Measurements from ENCODE around the gene PPP4C. TPM values are rescaled to one million over a fixed set of nuclear protein-coding genes. Genes with fewer than 3 reads are reported as not detected.

Gene PPP4C
- total RNA-seq, 3 donors from 2014 or later: 71.7 to 109 (median 102) TPM

GRCh38 chr16:30030011-30030685 is 45.6 kb upstream of the PPP4C start:
- no peak for TF ChIP-seq CTCF (IDR thresholded peaks at IDR 0.05)
- Histone ChIP-seq H3K4me3 (no peak overlapping the region), H3K4me1 (ENCODE audit: low read depth) (peaks cover 3% of the 10 kb centered on the region), H3K36me3 (ENCODE audit: low read depth) (no peaks in the 10 kb centered on the region), H3K9me3 (no peaks in the 10 kb centered on the region)
- no peak for ATAC-seq
- DNase-seq: no peak
- intact Hi-C loops (cut with DNase I, micrococcal nuclease): no loop called here

GRCh38 chr16:30030841-30031413 is 44.9 kb upstream of the PPP4C start, which contains the start of gene TLCD3B:
Gene TLCD3B, minus strand, starts transcription at chr16:30031271. Its CDS starts 744 bp downstream, at chr16:30030527.
- ATAC-seq (peak; percentile 9), DNase-seq (no peak)
- intact Hi-C loops (cut with DNase I, micrococcal nuclease): no loop called here
- Histone ChIP-seq H3K9me3 (no peaks in the 10 kb centered on the region), H3K4me3 (no peak within 1 kb of the TSS), H3K36me3 (ENCODE audit: low read depth) (no peaks in the 10 kb centered on the region), H3K4me1 (ENCODE audit: low read depth) (peaks cover 3% of the 10 kb centered on the region)
- TF ChIP-seq CTCF (IDR thresholded peaks at IDR 0.05): no peak

GRCh38 chr16:30031477-30031918 is 44.3 kb upstream of the PPP4C start:
- no peak for DNase-seq
- Histone ChIP-seq H3K4me3 (no peak overlapping the region), H3K9me3 (no peaks in the 10 kb centered on the region), H3K4me1 (ENCODE audit: low read depth) (peaks cover 3% of the 10 kb centered on the region), H3K36me3 (ENCODE audit: low read depth) (no peaks in the 10 kb centered on the region)
- no peak for ATAC-seq
- intact Hi-C loops (cut with DNase I, micrococcal nuclease): no loop called here
- no peak for TF ChIP-seq CTCF (IDR thresholded peaks at IDR 0.05)

- TF ChIP-seq CTCF (IDR thresholded peaks at IDR 0.05): peak; percentile 65
- H3K4me1 ChIP-seq (ENCODE audit: low read depth): peaks cover 3% of the 10 kb centered on the region
- H3K36me3 ChIP-seq (ENCODE audit: low read depth): no peaks in the 10 kb centered on the region
- no peak overlapping the region for H3K4me3 ChIP-seq
- no peaks in the 10 kb centered on the region for H3K9me3 ChIP-seq
- ATAC-seq (peak; percentile 75), DNase-seq (peak in 1 of 3 donors; percentile 61)
- intact Hi-C loops (cut with DNase I, micrococcal nuclease): no loop called here
Measured at GRCh38 chr16:30032083-30032819, 43.5 kb upstream of the PPP4C start.

- TF ChIP-seq CTCF (IDR thresholded peaks at IDR 0.05): no peak
- Histone ChIP-seq H3K4me3 (no peak overlapping the region), H3K4me1 (ENCODE audit: low read depth) (peaks cover 3% of the 10 kb centered on the region), H3K9me3 (no peaks in the 10 kb centered on the region), H3K36me3 (ENCODE audit: low read depth) (no peaks in the 10 kb centered on the region)
- DNase-seq (no peak), ATAC-seq (no peak)
- intact Hi-C loops (cut with DNase I, micrococcal nuclease): no loop called here
Measured at GRCh38 chr16:30033270-30033669, 42.5 kb upstream of the PPP4C start.

Measured in mucosa of descending colon (tissue), 3 donors.